Prostate gland (tissue), 2 donors: ENCODE measurements around the gene CYB561D2. TPM values are rescaled to one million over a fixed set of nuclear protein-coding genes. Genes with fewer than 3 reads are reported as not detected.

Experiments
- DNase-seq: peaks from one replicate; pipeline ENCODE4 v3.0.0-alpha.2; 2019; ENCODE audit warnings: low spot score
- H3K27ac ChIP-seq, 2 donors: fragments of 200-600 bp; sonication (generic); 2 replicates each; pipeline ENCODE4 v1.5.1; 2017 to 2019
- H3K27me3 ChIP-seq: fragments of 200-600 bp; sonication (generic); replicated peaks from 2 replicates; pipeline ENCODE4 v1.5.1; 2019; ENCODE audit not compliant: insufficient read depth
- H3K36me3 ChIP-seq, 2 donors: fragments of 200-600 bp; sonication (generic); 1 replicate in 1 of 2; 2 replicates in 1 of 2; pipeline versions ENCODE4 v1.5.1 to v1.8.1; 2017 to 2019
- H3K4me1 ChIP-seq: fragments of 200-600 bp; sonication (generic); replicated peaks from 2 replicates; pipeline ENCODE4 v1.5.1; 2019
- H3K4me3 ChIP-seq, 2 donors: fragments of 200-600 bp; sonication (generic); 2 replicates each; pipeline ENCODE4 v1.5.1; 2017 to 2019
- H3K9me3 ChIP-seq: fragments of 200-600 bp; sonication (generic); 2 replicates; pipeline ENCODE4 v1.5.1; 2017
- CTCF ChIP-seq, 4 experiments: fragments of 200-600 bp in 2 of 4; fragments of 450-650 bp in 2 of 4; sonication (generic) in 2 of 4; IDR thresholded peaks; 1 replicate in 3 of 4; 2 replicates in 1 of 4; pipeline ENCODE4 v1.5.1; 2016 to 2019; ENCODE audit warnings: antibody characterized with exemption in 4 of 4, mild to moderate bottlenecking in 2 of 4, moderate library complexity in 2 of 4
- POLR2A ChIP-seq: fragments of 450-650 bp; IDR thresholded peaks from one replicate; pipeline ENCODE4 v1.6.1; 2016; ENCODE audit warnings: antibody characterized with exemption, mild to moderate bottlenecking
- POLR2AphosphoS5 ChIP-seq: sonication (generic); formaldehyde crosslinking; IDR thresholded peaks from one replicate; pipeline ENCODE4 v1.6.1; 2017; ENCODE audit warnings: antibody characterized with exemption
- WGBS: methylation state at CpG from one replicate; pipeline ENCODE4 v1.1.5; 2018; 5-methylcytosine and 5-hydroxymethylcytosine counted together
- intact Hi-C: fragments of 100-400 bp; cut with DNase I; formaldehyde crosslinking; loops from one replicate; pipeline ENCODE4 v1.14.2; 2022
- total RNA-seq, 2 donors: library from RNA; depleted of rRNA; stranded (reverse); fragments of >200 nt; gene quantifications; one replicate each; pipeline ENCODE4 v1.1.0, GENCODE V29; 2016

CYB561D2 gene
- total RNA-seq, 2 donors from 2014 or later, result 33.2 to 39.9 TPM

- Histone ChIP-seq H3K4me3 (no peak overlapping the region), H3K9me3 (no peaks in the 10 kb centered on the region), H3K36me3 (no peaks in the 10 kb centered on the region), H3K4me1 (peaks cover 2% of the 10 kb centered on the region), H3K27ac (no peak overlapping the region), H3K27me3 (no peaks in the 10 kb centered on the region)
- intact Hi-C loops, result no loop called here
- WGBS, result 60% methylated on average over 14 of the region's 14 CpGs
- DNase-seq, result no peak
- TF ChIP-seq CTCF (IDR thresholded peaks at IDR 0.05), result no peak
- no peak for TF ChIP-seq POLR2A
- no peak for TF ChIP-seq POLR2AphosphoS5
Observed at GRCh38 chr3:50370594-50370993, 19.9 kb downstream of the CYB561D2 start.

GRCh38 chr3:50371133-50371685 lies 20.5 kb downstream of the CYB561D2 start:
- no peaks in the 10 kb centered on the region for H3K9me3 ChIP-seq
- no peak overlapping the region for H3K27ac ChIP-seq
- 87% methylated on average over 3 of the region's 3 CpGs for WGBS
- no peak for DNase-seq
- TF ChIP-seq CTCF (IDR thresholded peaks at IDR 0.05) (no peak), POLR2AphosphoS5 (no peak), POLR2A (no peak)
- intact Hi-C loops, result no loop called here
- H3K4me1 ChIP-seq, result no peaks in the 10 kb centered on the region
- no peak overlapping the region for H3K4me3 ChIP-seq
- no peaks in the 10 kb centered on the region for H3K36me3 ChIP-seq
- H3K27me3 ChIP-seq, result no peaks in the 10 kb centered on the region

GRCh38 chr3:50372349-50372748 lies 21.7 kb downstream of the CYB561D2 start:
- Histone ChIP-seq H3K27me3 (no peaks in the 10 kb centered on the region), H3K36me3 (no peaks in the 10 kb centered on the region), H3K4me3 (no peak overlapping the region), H3K27ac (no peak overlapping the region), H3K4me1 (no peaks in the 10 kb centered on the region), H3K9me3 (no peaks in the 10 kb centered on the region)
- DNase-seq, result no peak
- no peak for TF ChIP-seq POLR2AphosphoS5
- no peak for TF ChIP-seq POLR2A
- TF ChIP-seq CTCF (IDR thresholded peaks at IDR 0.05), result no peak
- 65% methylated on average over 8 of the region's 8 CpGs for WGBS
- intact Hi-C loops, result no loop called here

- H3K27ac ChIP-seq, result no peak overlapping the region
- H3K4me1 ChIP-seq, result no peaks in the 10 kb centered on the region
- H3K36me3 ChIP-seq, result no peaks in the 10 kb centered on the region
- no peak overlapping the region for H3K4me3 ChIP-seq
- no peaks in the 10 kb centered on the region for H3K9me3 ChIP-seq
- no peaks in the 10 kb centered on the region for H3K27me3 ChIP-seq
- WGBS, result 57% methylated on average over 12 of the region's 12 CpGs
- intact Hi-C loops, result no loop called here
- no peak for DNase-seq
- TF ChIP-seq CTCF (IDR thresholded peaks at IDR 0.05) (no peak), POLR2A (no peak), POLR2AphosphoS5 (no peak)
Observed at GRCh38 chr3:50373146-50374051, 22.7 kb downstream of the CYB561D2 start.
